ENCODE results near the gene PGGT1B.

PGGT1B gene

DNA sequence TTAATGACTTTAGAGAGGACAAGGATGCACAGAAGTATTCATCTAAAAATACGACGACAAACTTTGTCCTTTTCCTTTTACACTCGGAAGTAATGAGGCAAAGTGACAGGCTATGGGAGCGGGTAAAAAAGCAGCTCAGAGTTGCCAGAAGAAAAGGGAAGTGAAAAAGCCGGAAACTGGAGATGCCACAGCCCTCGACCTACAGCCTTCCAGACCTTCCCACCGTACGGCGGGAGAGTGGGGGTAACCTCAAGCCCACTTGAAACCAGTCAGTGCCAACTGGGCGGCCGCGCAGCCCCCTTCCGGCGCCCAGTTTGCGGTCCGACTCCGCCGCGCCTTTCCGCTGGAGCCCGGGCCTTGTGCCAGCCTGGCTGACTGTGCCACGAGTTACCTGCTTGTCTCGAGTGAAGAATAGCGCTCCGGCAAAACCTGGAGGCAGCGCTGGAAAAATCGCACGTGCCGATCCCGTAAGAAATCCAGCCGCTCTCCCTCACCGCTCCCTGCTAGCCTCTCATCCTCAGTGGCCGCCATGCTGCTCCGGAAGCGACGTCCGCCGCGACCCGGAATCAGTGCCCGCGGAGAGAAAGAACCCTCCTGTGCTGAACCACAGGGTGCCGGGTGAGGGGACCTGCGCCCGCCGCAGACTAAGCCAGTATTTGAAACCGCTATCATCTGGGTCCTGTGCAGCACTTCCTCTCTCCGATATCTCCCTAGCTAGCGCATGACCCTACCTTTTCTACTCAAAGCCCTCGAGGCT, at the start of gene PGGT1B:
Gene PGGT1B (minus strand): TSS at position 557 of the 757 bp plus-strand sequence. CDS start 26 bp downstream, at position 531.
- TF ChIP-seq EZH2phosphoT487 (IDR thresholded peaks at IDR 0.05; ENCODE audit: low read depth), result no peak
- TF ChIP-seq, protein P1, sequence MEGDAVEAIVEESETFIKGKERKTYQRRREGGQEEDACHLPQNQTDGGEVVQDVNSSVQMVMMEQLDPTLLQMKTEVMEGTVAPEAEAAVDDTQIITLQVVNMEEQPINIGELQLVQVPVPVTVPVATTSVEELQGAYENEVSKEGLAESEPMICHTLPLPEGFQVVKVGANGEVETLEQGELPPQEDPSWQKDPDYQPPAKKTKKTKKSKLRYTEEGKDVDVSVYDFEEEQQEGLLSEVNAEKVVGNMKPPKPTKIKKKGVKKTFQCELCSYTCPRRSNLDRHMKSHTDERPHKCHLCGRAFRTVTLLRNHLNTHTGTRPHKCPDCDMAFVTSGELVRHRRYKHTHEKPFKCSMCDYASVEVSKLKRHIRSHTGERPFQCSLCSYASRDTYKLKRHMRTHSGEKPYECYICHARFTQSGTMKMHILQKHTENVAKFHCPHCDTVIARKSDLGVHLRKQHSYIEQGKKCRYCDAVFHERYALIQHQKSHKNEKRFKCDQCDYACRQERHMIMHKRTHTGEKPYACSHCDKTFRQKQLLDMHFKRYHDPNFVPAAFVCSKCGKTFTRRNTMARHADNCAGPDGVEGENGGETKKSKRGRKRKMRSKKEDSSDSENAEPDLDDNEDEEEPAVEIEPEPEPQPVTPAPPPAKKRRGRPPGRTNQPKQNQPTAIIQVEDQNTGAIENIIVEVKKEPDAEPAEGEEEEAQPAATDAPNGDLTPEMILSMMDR (IDR thresholded peaks at IDR 0.05; ENCODE audit: low read depth, low read length), result no peak
- H3K79me2 ChIP-seq (ENCODE audit: low read length), result peaks cover 49% of the 10 kb centered on the region

DNA sequence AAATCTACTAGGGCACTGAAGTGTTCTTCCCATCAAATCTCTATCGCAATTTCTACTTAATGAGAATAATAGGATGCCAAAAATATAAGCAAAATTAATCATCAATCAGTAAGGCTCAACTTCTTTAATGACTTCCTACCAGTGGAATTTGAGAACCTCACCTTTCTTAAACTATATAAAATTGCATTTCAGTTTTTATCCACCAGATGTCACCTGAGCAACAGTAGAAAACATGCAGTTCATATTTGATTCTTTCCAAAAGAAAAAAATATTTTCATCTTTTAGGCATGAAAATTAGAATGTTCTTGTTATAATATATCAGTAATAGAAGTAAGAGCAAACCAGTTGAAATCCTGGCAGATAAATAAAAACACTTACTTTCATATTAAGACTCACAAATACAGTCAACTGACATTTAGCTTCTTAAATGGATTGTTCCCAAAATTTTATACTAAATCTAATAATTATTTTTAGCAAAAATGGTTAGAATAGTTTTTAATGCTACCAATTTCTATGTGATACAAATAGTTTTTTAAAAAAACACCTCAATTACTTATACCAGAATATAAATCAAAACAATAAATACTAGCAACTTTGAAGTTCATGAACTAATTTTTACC, 47.2 kb upstream of the PGGT1B start:
- Histone ChIP-seq H3K27ac (ENCODE audit: low read length) (no peak overlapping the region), H3K36me3 (replicated peaks; ENCODE audit: low read depth, low read length) (no peaks in the 10 kb centered on the region), H3K4me3 (ENCODE audit: low read length) (no peak overlapping the region), H3K27me3 (ENCODE audit: low read depth, low read length) (no peaks in the 10 kb centered on the region), H2AFZ (ENCODE audit: low read depth, low read length) (no peak overlapping the region), H4K20me1 (ENCODE audit: insufficient read depth, low read length) (no peaks in the 10 kb centered on the region), H3K4me1 (ENCODE audit: low read length) (peaks cover 7% of the 10 kb centered on the region; the same call in 1 of the 2 replicates), H3K9me3 (ENCODE audit: insufficient read depth, low read length) (no peaks in the 10 kb centered on the region), H3K9ac (ENCODE audit: low read length) (no peak overlapping the region), H3K79me2 (ENCODE audit: low read length) (no peaks in the 10 kb centered on the region), H3K4me2 (ENCODE audit: low read length) (no peak overlapping the region)
- TF ChIP-seq, protein P1 (IDR thresholded peaks at IDR 0.05; ENCODE audit: low read depth, low read length), result peak; percentile 57
- TF ChIP-seq EZH2phosphoT487 (IDR thresholded peaks at IDR 0.05; ENCODE audit: low read depth), result no peak

More for the DNA sequence above, at the start of gene PGGT1B:
- H3K4me1 ChIP-seq (ENCODE audit: low read length), result peaks cover 19% of the 10 kb centered on the region
- H2AFZ ChIP-seq (ENCODE audit: low read depth, low read length), result peak within 1 kb of the TSS; percentile 72
- no peaks in the 10 kb centered on the region for H3K36me3 ChIP-seq (replicated peaks; ENCODE audit: low read depth, low read length)
- peak within 1 kb of the TSS; percentile 88 for H3K9ac ChIP-seq (ENCODE audit: low read length)
- H3K4me2 ChIP-seq (ENCODE audit: low read length), result peak within 1 kb of the TSS; percentile 72
- H3K4me3 ChIP-seq (ENCODE audit: low read length), result peak within 1 kb of the TSS; percentile 86
- H3K9me3 ChIP-seq (ENCODE audit: insufficient read depth, low read length), result no peaks in the 10 kb centered on the region
- no peaks in the 10 kb centered on the region for H3K27me3 ChIP-seq (ENCODE audit: low read depth, low read length)
- 0 out of 2 replicates have a peak, but pooled peaks cover 7% of the 10 kb centered on the region for H4K20me1 ChIP-seq (ENCODE audit: insufficient read depth, low read length)
- peak within 1 kb of the TSS; percentile 71 for H3K27ac ChIP-seq (ENCODE audit: low read length)

DNA sequence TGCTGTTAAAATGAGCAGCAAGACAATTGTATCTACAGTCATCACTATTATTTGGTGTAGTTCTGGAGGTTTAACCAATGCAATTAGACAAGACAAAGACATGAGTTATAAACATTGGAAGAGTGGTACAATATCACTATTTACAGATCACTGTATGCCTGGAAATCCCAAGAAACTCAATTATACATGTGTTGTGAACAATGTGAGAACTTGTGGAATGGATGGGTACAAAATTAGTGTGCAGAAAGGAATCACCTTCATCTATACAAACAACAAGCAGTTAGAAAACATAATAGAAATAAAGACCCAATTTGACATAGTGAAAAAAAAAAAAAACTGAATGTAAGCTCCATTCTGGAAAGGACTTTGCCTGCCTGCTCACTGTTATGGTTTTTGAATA, 46.1 kb upstream of the PGGT1B start:
- H2AFZ ChIP-seq (ENCODE audit: low read depth, low read length), result no peak overlapping the region
- no peaks in the 10 kb centered on the region for H3K79me2 ChIP-seq (ENCODE audit: low read length)
- TF ChIP-seq, protein P1 (IDR thresholded peaks at IDR 0.05; ENCODE audit: low read depth, low read length), result no peak
- no peak for TF ChIP-seq EZH2phosphoT487 (IDR thresholded peaks at IDR 0.05; ENCODE audit: low read depth)
- H3K4me3 ChIP-seq (ENCODE audit: low read length), result no peak overlapping the region
- no peaks in the 10 kb centered on the region for H3K9me3 ChIP-seq (ENCODE audit: insufficient read depth, low read length)
- H3K4me2 ChIP-seq (ENCODE audit: low read length), result no peak overlapping the region
- peaks cover 7% of the 10 kb centered on the region; the same call in 1 of the 2 replicates for H3K4me1 ChIP-seq (ENCODE audit: low read length)
- H3K36me3 ChIP-seq (replicated peaks; ENCODE audit: low read depth, low read length), result no peaks in the 10 kb centered on the region
- H3K9ac ChIP-seq (ENCODE audit: low read length), result no peak overlapping the region
- H3K27ac ChIP-seq (ENCODE audit: low read length), result no peak overlapping the region
- no peaks in the 10 kb centered on the region for H3K27me3 ChIP-seq (ENCODE audit: low read depth, low read length)
- no peaks in the 10 kb centered on the region for H4K20me1 ChIP-seq (ENCODE audit: insufficient read depth, low read length)

DNA sequence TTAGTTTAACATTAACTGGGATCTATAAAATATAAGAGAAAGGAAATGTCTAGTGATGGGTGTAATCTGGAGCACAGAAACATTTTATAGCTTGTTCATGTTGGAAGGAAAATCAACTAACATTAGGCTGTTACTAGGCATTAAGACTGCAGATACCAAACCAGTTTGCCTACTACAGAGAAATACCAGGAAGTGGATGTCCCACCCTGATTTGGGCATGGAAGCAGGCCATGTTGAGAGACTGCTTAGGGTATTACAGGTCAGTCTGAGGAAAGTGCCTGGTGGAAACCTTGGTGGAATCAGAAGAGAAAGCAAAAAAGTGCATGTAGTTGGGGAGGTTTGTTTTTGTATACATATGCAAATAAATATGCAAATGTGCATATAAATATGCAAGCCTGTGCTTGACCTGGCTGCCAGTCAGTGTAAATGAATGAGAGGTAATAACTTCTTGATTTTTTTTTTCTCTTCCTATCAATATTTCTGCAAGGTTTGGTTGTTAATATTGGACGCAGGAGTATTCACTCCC, 43.4 kb upstream of the PGGT1B start:
- Histone ChIP-seq H3K27me3 (ENCODE audit: low read depth, low read length) (no peaks in the 10 kb centered on the region), H4K20me1 (ENCODE audit: insufficient read depth, low read length) (no peaks in the 10 kb centered on the region), H3K4me1 (ENCODE audit: low read length) (peaks cover 7% of the 10 kb centered on the region; the same call in 1 of the 2 replicates), H3K4me2 (ENCODE audit: low read length) (no peak overlapping the region), H3K79me2 (ENCODE audit: low read length) (no peaks in the 10 kb centered on the region), H2AFZ (ENCODE audit: low read depth, low read length) (no peak overlapping the region), H3K27ac (ENCODE audit: low read length) (no peak overlapping the region), H3K9me3 (ENCODE audit: insufficient read depth, low read length) (no peaks in the 10 kb centered on the region), H3K36me3 (replicated peaks; ENCODE audit: low read depth, low read length) (no peaks in the 10 kb centered on the region), H3K9ac (ENCODE audit: low read length) (no peak overlapping the region), H3K4me3 (ENCODE audit: low read length) (no peak overlapping the region)
- TF ChIP-seq, protein P1 (IDR thresholded peaks at IDR 0.05; ENCODE audit: low read depth, low read length), result no peak
- no peak for TF ChIP-seq EZH2phosphoT487 (IDR thresholded peaks at IDR 0.05; ENCODE audit: low read depth)

Data from OCI-LY3 (cell line).